PFSK-1 (cell line): ENCODE results near the gene ARHGAP18.

ENCODE experiments used
- FOXP2 ChIP-seq: optimal IDR thresholded peaks from 2 replicates; pipeline ENCODE3; 2011; ENCODE audit warnings: borderline replicate concordance, control low read depth, inconsistent platforms; ENCODE audit not compliant: insufficient read depth; ENCODE audit errors: extremely low read length, extremely low read depth
- POLR2AphosphoS5 ChIP-seq: IDR thresholded peaks from 2 replicates; pipeline ENCODE4 v1.6.1; 2012; ENCODE audit warnings: low read depth, mild to moderate bottlenecking, control low read depth, low read length, moderate library complexity
- SIN3A ChIP-seq: IDR thresholded peaks from 2 replicates; pipeline ENCODE4 v1.6.1; 2012; ENCODE audit warnings: mild to moderate bottlenecking, low read length, moderate library complexity, borderline replicate concordance; ENCODE audit not compliant: insufficient read depth
- TAF1 ChIP-seq: IDR thresholded peaks from 2 replicates; pipeline ENCODE4 v1.6.1; 2012; ENCODE audit warnings: low read length, control low read depth, borderline replicate concordance; ENCODE audit not compliant: insufficient read depth
- TF ChIP-seq, protein P1 (sequence below), 2 experiments: IDR thresholded peaks; 2 replicates each; pipeline versions ENCODE4 v1.6.1 to v1.8.0; 2011 to 2012; ENCODE audit warnings: low read depth in 2 of 2, low read length in 2 of 2, control low read depth in 1 of 2, inconsistent platforms in 1 of 2, mild to moderate bottlenecking in 1 of 2, moderate library complexity in 1 of 2; ENCODE audit not compliant: insufficient read depth in 1 of 2

The ARHGAP18 gene

DNA sequence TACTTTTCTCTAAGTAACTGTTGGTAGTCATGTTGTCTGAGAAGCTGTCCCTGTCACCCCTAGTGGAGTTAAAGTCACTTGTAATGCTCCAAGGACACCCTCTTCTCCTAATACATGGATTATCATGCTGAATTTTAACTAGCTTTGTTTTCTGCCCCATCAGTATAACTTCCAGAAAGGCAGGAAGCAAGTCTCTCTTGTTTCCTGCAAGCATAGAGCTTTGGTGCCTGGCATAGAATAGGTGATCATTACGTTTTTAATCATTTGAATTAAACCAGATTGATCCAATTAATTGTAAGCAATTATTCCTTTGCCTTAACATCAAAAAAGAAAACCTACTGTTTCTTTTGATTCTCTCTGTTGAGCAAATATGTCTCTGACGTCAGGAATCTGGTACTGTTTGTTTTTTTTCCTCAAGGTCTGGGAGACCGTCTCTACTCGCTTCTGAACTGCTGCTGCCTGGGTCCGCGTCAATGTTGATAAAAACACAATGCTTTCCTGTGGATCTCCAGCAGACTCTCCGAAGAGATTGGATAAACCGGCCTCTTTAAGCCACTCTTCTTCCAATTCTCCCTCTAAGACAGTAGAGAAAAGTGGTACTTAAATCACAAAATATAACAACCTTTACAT, 71.8 kb downstream of the ARHGAP18 start:
- TF ChIP-seq, protein P1, sequence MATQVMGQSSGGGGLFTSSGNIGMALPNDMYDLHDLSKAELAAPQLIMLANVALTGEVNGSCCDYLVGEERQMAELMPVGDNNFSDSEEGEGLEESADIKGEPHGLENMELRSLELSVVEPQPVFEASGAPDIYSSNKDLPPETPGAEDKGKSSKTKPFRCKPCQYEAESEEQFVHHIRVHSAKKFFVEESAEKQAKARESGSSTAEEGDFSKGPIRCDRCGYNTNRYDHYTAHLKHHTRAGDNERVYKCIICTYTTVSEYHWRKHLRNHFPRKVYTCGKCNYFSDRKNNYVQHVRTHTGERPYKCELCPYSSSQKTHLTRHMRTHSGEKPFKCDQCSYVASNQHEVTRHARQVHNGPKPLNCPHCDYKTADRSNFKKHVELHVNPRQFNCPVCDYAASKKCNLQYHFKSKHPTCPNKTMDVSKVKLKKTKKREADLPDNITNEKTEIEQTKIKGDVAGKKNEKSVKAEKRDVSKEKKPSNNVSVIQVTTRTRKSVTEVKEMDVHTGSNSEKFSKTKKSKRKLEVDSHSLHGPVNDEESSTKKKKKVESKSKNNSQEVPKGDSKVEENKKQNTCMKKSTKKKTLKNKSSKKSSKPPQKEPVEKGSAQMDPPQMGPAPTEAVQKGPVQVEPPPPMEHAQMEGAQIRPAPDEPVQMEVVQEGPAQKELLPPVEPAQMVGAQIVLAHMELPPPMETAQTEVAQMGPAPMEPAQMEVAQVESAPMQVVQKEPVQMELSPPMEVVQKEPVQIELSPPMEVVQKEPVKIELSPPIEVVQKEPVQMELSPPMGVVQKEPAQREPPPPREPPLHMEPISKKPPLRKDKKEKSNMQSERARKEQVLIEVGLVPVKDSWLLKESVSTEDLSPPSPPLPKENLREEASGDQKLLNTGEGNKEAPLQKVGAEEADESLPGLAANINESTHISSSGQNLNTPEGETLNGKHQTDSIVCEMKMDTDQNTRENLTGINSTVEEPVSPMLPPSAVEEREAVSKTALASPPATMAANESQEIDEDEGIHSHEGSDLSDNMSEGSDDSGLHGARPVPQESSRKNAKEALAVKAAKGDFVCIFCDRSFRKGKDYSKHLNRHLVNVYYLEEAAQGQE (IDR thresholded peaks at IDR 0.05; ENCODE audit: insufficient read depth in 1 of 2, low read depth in 2 of 2, low read length in 2 of 2): no peak
- TF ChIP-seq TAF1 (peak; percentile 68; the same call in 1 of the 2 replicates), POLR2AphosphoS5 (no peak), SIN3A (no peak), FOXP2 (no peak)

- TF ChIP-seq, protein P1 (IDR thresholded peaks at IDR 0.05; ENCODE audit: insufficient read depth in 1 of 2, low read depth in 2 of 2, low read length in 2 of 2): no peak
- TF ChIP-seq SIN3A (no peak), FOXP2 (no peak), POLR2AphosphoS5 (no peak), TAF1 (no peak)
Observed at GRCh38 chr6:129637340-129638054, 72.5 kb downstream of the ARHGAP18 start.

DNA sequence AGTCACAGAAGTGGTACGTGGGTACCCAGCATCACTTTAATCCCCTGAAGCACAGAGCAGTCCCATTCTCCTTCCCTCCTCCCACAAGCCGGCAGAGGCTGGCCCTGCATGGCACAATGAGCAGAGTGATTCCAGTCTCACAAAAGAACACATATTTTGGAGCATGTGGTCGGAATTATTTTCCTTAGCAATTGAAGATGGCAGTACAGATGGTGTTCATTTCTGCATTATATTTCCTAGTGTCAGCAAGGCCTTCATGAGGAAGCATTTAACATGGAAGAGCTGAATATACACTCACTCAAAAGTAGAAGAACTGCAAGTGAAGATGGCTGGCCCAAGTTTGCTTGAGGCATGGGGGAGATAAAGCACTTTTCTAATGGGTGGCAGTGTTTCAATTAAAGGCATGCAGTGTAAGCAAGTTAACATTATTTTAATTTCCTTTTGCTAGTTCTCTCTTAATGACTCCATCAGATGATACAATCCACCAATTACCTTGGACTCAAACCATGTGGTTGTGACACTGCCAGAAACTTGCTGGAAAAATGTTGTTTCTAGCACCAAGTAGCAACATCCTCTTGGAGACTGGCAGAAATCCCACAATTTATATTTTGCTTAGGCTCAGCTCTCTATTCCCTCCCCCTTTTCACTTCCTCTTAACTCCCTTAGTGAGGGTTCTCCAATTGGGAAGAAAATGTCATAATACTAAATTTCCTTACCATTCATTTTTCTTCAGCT, 74.4 kb downstream of the ARHGAP18 start:
- TF ChIP-seq, protein P1 (IDR thresholded peaks at IDR 0.05; ENCODE audit: insufficient read depth in 1 of 2, low read depth in 2 of 2, low read length in 2 of 2): 0 out of 4 replicates have a peak, but pooled peaks of 1 of the 2 experiments have one; percentile 27
- peak; percentile 22; the same call in 1 of the 2 replicates for TF ChIP-seq TAF1
- no peak for TF ChIP-seq POLR2AphosphoS5
- peak; percentile 59; the same call in 1 of the 2 replicates for TF ChIP-seq SIN3A
- no peak for TF ChIP-seq FOXP2

GRCh38 chr6:129634411-129635230, 75.4 kb downstream of the ARHGAP18 start:
- TF ChIP-seq POLR2AphosphoS5 (no peak), SIN3A (no peak), FOXP2 (no peak), TAF1 (no peak)
- TF ChIP-seq, protein P1 (IDR thresholded peaks at IDR 0.05; ENCODE audit: insufficient read depth in 1 of 2, low read depth in 2 of 2, low read length in 2 of 2): no peak
